CD14-positive monocyte (primary cell): ENCODE data around the gene TAS2R46. TPM values are rescaled to one million over a fixed set of nuclear protein-coding genes. Genes with fewer than 3 reads are reported as not detected.
"Not testable (repeated sequence)": the region's sequence is repeated elsewhere in the genome, so short reads cannot be mapped to it uniquely, and the experiment has no call there.

Source experiments
- DNase-seq, 3 donors: peaks; one replicate each; pipeline ENCODE4 v3.0.0-alpha.2; 2011 to 2022
- H2AFZ ChIP-seq: 2 replicates; pipeline ENCODE4 v1.6.0; 2012; ENCODE audit warnings: mild to moderate bottlenecking, low read depth, low read length, inconsistent platforms; ENCODE audit not compliant: insufficient read depth, poor library complexity, severe bottlenecking
- H3K27ac ChIP-seq, 2 donors: 1 replicate in 1 of 2; 2 replicates in 1 of 2; pipeline ENCODE4 v1.5.1; 2012 to 2013; ENCODE audit warnings: low read length in 2 of 2, control low read depth in 1 of 2, inconsistent platforms in 1 of 2, low read depth in 1 of 2, mild to moderate bottlenecking in 1 of 2
- H3K27me3 ChIP-seq, 2 donors: one replicate each; pipeline versions ENCODE4 v1.6.0 to v1.6.1; 2011 to 2013; ENCODE audit warnings: low read length in 2 of 2; ENCODE audit not compliant: control insufficient read depth in 2 of 2, insufficient read depth in 2 of 2
- H3K36me3 ChIP-seq, 2 donors: replicated peaks in 1 of 2; 1 replicate in 1 of 2; 2 replicates in 1 of 2; pipeline versions ENCODE4 v1.5.1 to v1.6.1; 2012 to 2013; ENCODE audit warnings: low read length in 2 of 2, control low read depth in 1 of 2, inconsistent platforms in 1 of 2, mild to moderate bottlenecking in 1 of 2; ENCODE audit not compliant: insufficient read depth in 2 of 2, control insufficient read depth in 1 of 2
- H3K4me1 ChIP-seq, 2 donors: 1 replicate in 1 of 2; 2 replicates in 1 of 2; pipeline versions ENCODE4 v1.5.1 to v1.6.1; 2012 to 2013; ENCODE audit warnings: low read length in 2 of 2, control low read depth in 1 of 2, inconsistent platforms in 1 of 2, mild to moderate bottlenecking in 1 of 2, moderate library complexity in 1 of 2; ENCODE audit not compliant: insufficient read depth in 2 of 2, control insufficient read depth in 1 of 2
- H3K4me2 ChIP-seq: replicated peaks from 2 replicates; pipeline ENCODE3; 2012; ENCODE audit warnings: low read length, moderate library complexity, mild to moderate bottlenecking; ENCODE audit not compliant: poor library complexity, severe bottlenecking; ENCODE audit errors: extremely low read depth
- H3K4me3 ChIP-seq, 3 experiments: fragments of 200-600 bp in 1 of 3; sonication (generic) in 1 of 3; replicated peaks in 1 of 3; 1 replicate in 2 of 3; 2 replicates in 1 of 3; pipeline ENCODE4 v1.5.1; 2011 to 2013; ENCODE audit warnings: low read length in 3 of 3, mild to moderate bottlenecking in 3 of 3, control low read depth in 2 of 3, low read depth in 2 of 3, inconsistent platforms in 1 of 3, moderate library complexity in 1 of 3
- H3K79me2 ChIP-seq: 2 replicates; pipeline ENCODE4 v1.6.0; 2012; ENCODE audit warnings: mild to moderate bottlenecking, control low read depth, inconsistent platforms, low read length, moderate library complexity; ENCODE audit not compliant: insufficient read depth
- H3K9ac ChIP-seq: 2 replicates; pipeline ENCODE4 v1.6.0; 2017; ENCODE audit warnings: low read length, mild to moderate bottlenecking; ENCODE audit not compliant: insufficient read depth, poor library complexity, severe bottlenecking
- H3K9me3 ChIP-seq, 2 donors: replicated peaks in 1 of 2; 1 replicate in 1 of 2; 2 replicates in 1 of 2; pipeline versions ENCODE4 v1.5.1 to v1.6.1; 2012 to 2013; ENCODE audit warnings: low read length in 2 of 2, control low read depth in 1 of 2; ENCODE audit not compliant: control insufficient read depth in 1 of 2, insufficient read depth in 1 of 2
- H4K20me1 ChIP-seq: 2 replicates; pipeline ENCODE4 v1.6.0; 2012; ENCODE audit warnings: mild to moderate bottlenecking, low read length, control low read depth, moderate library complexity; ENCODE audit not compliant: insufficient read depth
- H3K27ac Mint-ChIP-seq, 7 donors: one replicate each; pipeline ENCODE4 v1.8.0; 2020; ENCODE audit warnings: mild to moderate bottlenecking in 7 of 7, mixed read lengths in 7 of 7, moderate library complexity in 6 of 7, inconsistent platforms in 2 of 7
- H3K27me3 Mint-ChIP-seq, 3 donors: one replicate each; pipeline ENCODE4 v1.8.0; 2021 to 2022; ENCODE audit warnings: low read depth in 3 of 3, mild to moderate bottlenecking in 3 of 3, mixed read lengths in 3 of 3, moderate library complexity in 3 of 3, inconsistent platforms in 1 of 3
- H3K36me3 Mint-ChIP-seq, 2 donors: one replicate each; pipeline ENCODE4 v1.8.0; 2020; ENCODE audit warnings: mixed read lengths in 2 of 2, inconsistent platforms in 1 of 2, mild to moderate bottlenecking in 1 of 2
- H3K4me1 Mint-ChIP-seq: one replicate; pipeline ENCODE4 v1.8.0; 2020; ENCODE audit warnings: mild to moderate bottlenecking, mixed read lengths
- H3K4me3 Mint-ChIP-seq, 2 donors: one replicate each; pipeline ENCODE4 v1.8.0; 2020; ENCODE audit warnings: mild to moderate bottlenecking in 2 of 2, mixed read lengths in 2 of 2, moderate library complexity in 1 of 2
- H3K9me3 Mint-ChIP-seq, 7 donors: one replicate each; pipeline ENCODE4 v1.8.0; 2020 to 2022; ENCODE audit warnings: mixed read lengths in 7 of 7, mild to moderate bottlenecking in 6 of 7, moderate library complexity in 6 of 7, inconsistent platforms in 2 of 7
- WGBS: methylation state at CpG from one replicate; pipeline ENCODE4 v1.1.5; 2013; ENCODE audit warnings: missing lambda C conversion rate; ENCODE audit not compliant: insufficient coverage; 5-methylcytosine and 5-hydroxymethylcytosine counted together
- intact Hi-C, 2 donors: fragments of 100-400 bp; cut with micrococcal nuclease; formaldehyde crosslinking; loops; one replicate each; pipeline versions ENCODE4 v1.15.0 to v1.15.1; 2023
- polyA minus RNA-seq: library from RNA; depleted of rRNA, polyadenylated mRNA; stranded (reverse); fragments of >200 nt; gene quantifications from 2 replicates; pipeline ENCODE4 v1.2.3, GENCODE V29; 2012
- polyA plus RNA-seq, 3 donors: library from polyadenylated mRNA; depleted of rRNA in 1 of 3; unstranded in 2 of 3; stranded (reverse) in 1 of 3; fragments of 300-500 nt in 2 of 3; fragments of >200 nt in 1 of 3; fragmentation: Illumina TruSeq in 2 of 3; gene quantifications; 1 replicate in 2 of 3; 2 replicates in 1 of 3; pipeline ENCODE4 v1.2.3, GENCODE V29; 2012 to 2021
- total RNA-seq, 12 experiments: library from RNA in 1 of 12; stranded (reverse) in 1 of 12; fragments of 120-200 nt in 1 of 12; gene quantifications; one replicate each; pipeline ENCODE4 v1.2.4 and lab custom pipeline; 2013 to 2026; ENCODE audit warnings: mixed read lengths in 6 of 12, inconsistent platforms in 1 of 12

The TAS2R46 gene, protein sequence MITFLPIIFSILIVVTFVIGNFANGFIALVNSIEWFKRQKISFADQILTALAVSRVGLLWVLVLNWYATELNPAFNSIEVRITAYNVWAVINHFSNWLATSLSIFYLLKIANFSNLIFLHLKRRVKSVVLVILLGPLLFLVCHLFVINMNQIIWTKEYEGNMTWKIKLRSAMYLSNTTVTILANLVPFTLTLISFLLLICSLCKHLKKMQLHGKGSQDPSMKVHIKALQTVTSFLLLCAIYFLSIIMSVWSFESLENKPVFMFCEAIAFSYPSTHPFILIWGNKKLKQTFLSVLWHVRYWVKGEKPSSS
- 2.0 TPM for total RNA-seq (2013)
- under 1 TPM in 1 of 3 donors, not detected in 2; 0.36 TPM for polyA plus RNA-seq
- polyA minus RNA-seq, result 0.96 and 1.1 TPM in 2 replicates
- total RNA-seq (lab: John Stamatoyannopoulos, UW), result 0.13 to 1.5 (median 0.75) reads per million in 11 experiments

GRCh38 chr12:11062194-11062593 is at the start of gene TAS2R46:
Gene TAS2R46, minus strand, starts transcription at chr12:11062294. Its CDS starts 0 bp downstream, at chr12:11062294.
- H3K9me3 Mint-ChIP-seq, H3K27ac Mint-ChIP-seq: not testable (repeated sequence)

DNA sequence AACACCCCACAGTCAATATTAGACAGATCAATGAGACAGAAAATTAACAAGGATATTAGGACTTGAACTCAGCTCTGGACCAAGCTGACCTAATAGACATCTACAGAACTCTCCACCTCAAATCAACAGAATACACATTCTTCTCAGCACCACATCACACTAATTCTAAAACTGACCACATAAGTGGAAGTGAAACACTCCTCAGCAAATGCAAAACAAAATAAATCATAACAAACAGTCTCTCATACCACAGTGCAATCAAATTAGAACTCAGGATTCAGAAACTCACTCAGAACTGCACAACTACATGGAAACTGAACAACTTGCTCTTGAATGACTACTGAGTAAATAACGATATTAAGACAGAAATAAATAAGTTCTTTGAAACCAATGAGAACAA is 49.1 kb upstream of the TAS2R46 start:
- H3K9me3 ChIP-seq, result peaks cover 13 to 18% of the 10 kb centered on the region in 2 donors
- H3K27ac ChIP-seq, H3K27me3 Mint-ChIP-seq, intact Hi-C loops, H3K4me2 ChIP-seq, H4K20me1 ChIP-seq, H3K4me3 ChIP-seq, H3K4me1 Mint-ChIP-seq, H3K36me3 ChIP-seq, H3K9ac ChIP-seq, H3K4me1 ChIP-seq, H3K27me3 ChIP-seq, H2AFZ ChIP-seq, H3K27ac Mint-ChIP-seq, DNase-seq, H3K4me3 Mint-ChIP-seq: not testable (repeated sequence)
- H3K36me3 Mint-ChIP-seq, result peaks cover 27 to 61% of the 10 kb centered on the region in 2 donors
- H3K79me2 ChIP-seq, result peaks cover 44% of the 10 kb centered on the region
- WGBS, result no CpG with 5 or more reads among the region's 1 CpG
- H3K9me3 Mint-ChIP-seq, result peaks cover 33 to 49% (median 34%) of the 10 kb centered on the region in 7 donors

More at GRCh38 chr12:11062194-11062593, at the start of gene TAS2R46:
- H4K20me1 ChIP-seq, H3K4me3 Mint-ChIP-seq, H3K36me3 ChIP-seq, H3K9me3 ChIP-seq, H3K79me2 ChIP-seq, intact Hi-C loops, H3K4me2 ChIP-seq, H3K4me3 ChIP-seq, H3K4me1 ChIP-seq, H3K36me3 Mint-ChIP-seq, H3K27me3 ChIP-seq, H3K9ac ChIP-seq, H3K27me3 Mint-ChIP-seq, H3K4me1 Mint-ChIP-seq, H2AFZ ChIP-seq, H3K27ac ChIP-seq, DNase-seq: not testable (repeated sequence)
- no CpG with 5 or more reads among the region's 1 CpG for WGBS
